ENCODE results near the gene LRFN5.

LRFN5 gene

DNA sequence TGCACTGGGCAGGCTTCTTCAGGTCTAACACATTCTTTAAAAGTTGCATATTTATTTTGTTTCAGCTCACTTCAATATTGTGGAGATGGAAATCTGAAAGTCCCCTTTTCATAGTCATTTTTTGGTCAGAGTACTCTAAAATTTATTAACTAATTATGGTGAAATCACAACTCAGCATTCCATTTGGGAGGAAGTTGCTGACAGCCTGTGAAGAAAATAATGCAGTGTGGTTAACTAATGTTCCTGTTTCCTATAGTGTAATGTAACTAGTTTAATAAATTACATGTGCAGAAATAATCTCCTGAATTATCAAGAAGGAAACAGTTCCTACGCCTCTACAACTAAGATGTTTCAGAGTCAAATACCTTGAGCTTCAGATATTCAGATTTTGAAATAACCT, 17.1 kb downstream of the LRFN5 start:
- POLR2A ChIA-PET, result no interaction called here
- CTCF ChIA-PET, result interaction anchor here (0.7 kb wide), 1 partner anchor 173 kb away, joined by 3 read pairs; no protein-coding TSS in a partner anchor
- H3K9me3 ChIP-seq (ENCODE audit: control insufficient read depth, insufficient read depth, low read depth, low read length), result no peaks in the 10 kb centered on the region
- TF ChIP-seq ZNF558 (tag by site-specific recombination; IDR thresholded peaks at IDR 0.05), result no peak
- TF ChIP-seq, protein P1, sequence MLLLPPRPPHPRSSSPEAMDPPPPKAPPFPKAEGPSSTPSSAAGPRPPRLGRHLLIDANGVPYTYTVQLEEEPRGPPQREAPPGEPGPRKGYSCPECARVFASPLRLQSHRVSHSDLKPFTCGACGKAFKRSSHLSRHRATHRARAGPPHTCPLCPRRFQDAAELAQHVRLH (tag by site-specific recombination; IDR thresholded peaks at IDR 0.05), result no peak
- TF ChIP-seq ZNF19 (tag by site-specific recombination; IDR thresholded peaks at IDR 0.05; ENCODE audit: low read depth), result no peak
- H3K4me1 ChIP-seq (ENCODE audit: control insufficient read depth, insufficient read depth, low read length), result no peaks in the 10 kb centered on the region
- H3K36me3 ChIP-seq (ENCODE audit: control insufficient read depth in 2 of 2, insufficient read depth in 1 of 2, low read length in 2 of 2), result no peaks in the 10 kb centered on the region
- H3K27ac ChIP-seq (ENCODE audit: extremely low read depth, low read depth, low read length), result no peak overlapping the region
- no peak overlapping the region for H3K4me3 ChIP-seq (ENCODE audit: low read depth, low read length)

GRCh38 chr14:41629876-41630275, 23.2 kb downstream of the LRFN5 start:
- H3K36me3 ChIP-seq (ENCODE audit: control insufficient read depth in 2 of 2, insufficient read depth in 1 of 2, low read length in 2 of 2), result no peaks in the 10 kb centered on the region
- no peak overlapping the region for H3K4me3 ChIP-seq (ENCODE audit: low read depth, low read length)
- H3K9me3 ChIP-seq (ENCODE audit: control insufficient read depth, insufficient read depth, low read depth, low read length), result no peaks in the 10 kb centered on the region
- CTCF ChIA-PET, result interaction anchor here (0.6 kb wide), 1 partner anchor 380 kb away, joined by 4 read pairs; no protein-coding TSS in a partner anchor
- POLR2A ChIA-PET, result no interaction called here
- H3K4me1 ChIP-seq (ENCODE audit: control insufficient read depth, insufficient read depth, low read length), result no peaks in the 10 kb centered on the region
- TF ChIP-seq ZNF132 (tag by site-specific recombination; IDR thresholded peaks at IDR 0.05; ENCODE audit: borderline replicate concordance) (no peak), ZNF394 (tag by site-specific recombination; IDR thresholded peaks at IDR 0.05; ENCODE audit: borderline replicate concordance) (no peak), ZNF292 (tag by site-specific recombination; IDR thresholded peaks at IDR 0.05; ENCODE audit: borderline replicate concordance, low read depth) (no peak), GFI1B (tag by site-specific recombination; IDR thresholded peaks at IDR 0.05) (no peak)
- TF ChIP-seq, protein P2, sequence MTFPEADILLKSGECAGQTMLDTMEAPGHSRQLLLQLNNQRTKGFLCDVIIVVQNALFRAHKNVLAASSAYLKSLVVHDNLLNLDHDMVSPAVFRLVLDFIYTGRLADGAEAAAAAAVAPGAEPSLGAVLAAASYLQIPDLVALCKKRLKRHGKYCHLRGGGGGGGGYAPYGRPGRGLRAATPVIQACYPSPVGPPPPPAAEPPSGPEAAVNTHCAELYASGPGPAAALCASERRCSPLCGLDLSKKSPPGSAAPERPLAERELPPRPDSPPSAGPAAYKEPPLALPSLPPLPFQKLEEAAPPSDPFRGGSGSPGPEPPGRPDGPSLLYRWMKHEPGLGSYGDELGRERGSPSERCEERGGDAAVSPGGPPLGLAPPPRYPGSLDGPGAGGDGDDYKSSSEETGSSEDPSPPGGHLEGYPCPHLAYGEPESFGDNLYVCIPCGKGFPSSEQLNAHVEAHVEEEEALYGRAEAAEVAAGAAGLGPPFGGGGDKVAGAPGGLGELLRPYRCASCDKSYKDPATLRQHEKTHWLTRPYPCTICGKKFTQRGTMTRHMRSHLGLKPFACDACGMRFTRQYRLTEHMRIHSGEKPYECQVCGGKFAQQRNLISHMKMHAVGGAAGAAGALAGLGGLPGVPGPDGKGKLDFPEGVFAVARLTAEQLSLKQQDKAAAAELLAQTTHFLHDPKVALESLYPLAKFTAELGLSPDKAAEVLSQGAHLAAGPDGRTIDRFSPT (tag by site-specific recombination; IDR thresholded peaks at IDR 0.05), result no peak
- H3K27ac ChIP-seq (ENCODE audit: extremely low read depth, low read depth, low read length), result no peak overlapping the region

DNA sequence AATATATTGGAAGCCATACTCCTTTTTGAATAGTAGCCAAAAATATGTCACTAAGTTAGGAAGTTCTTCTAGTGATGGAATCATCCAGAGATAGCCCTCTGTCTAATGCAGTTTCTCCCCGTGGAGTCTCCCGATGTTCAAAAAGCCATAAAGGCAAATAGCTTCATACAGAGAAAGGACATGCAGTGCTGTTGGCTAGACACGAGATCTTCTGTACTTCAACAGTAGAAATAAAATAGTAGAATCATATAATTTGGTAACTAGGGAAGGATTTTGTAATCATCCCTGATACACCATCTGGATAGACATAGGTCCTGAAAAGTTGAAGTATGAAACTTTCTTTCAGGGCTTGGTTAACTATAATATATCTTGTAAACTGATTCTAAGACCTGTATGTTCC, 27.6 kb downstream of the LRFN5 start:
- H3K4me1 ChIP-seq (ENCODE audit: control insufficient read depth, insufficient read depth, low read length), result no peaks in the 10 kb centered on the region
- no peak overlapping the region for H3K27ac ChIP-seq (ENCODE audit: extremely low read depth, low read depth, low read length)
- POLR2A ChIA-PET, result no interaction called here
- CTCF ChIA-PET, result no interaction called here
- no peak overlapping the region for H3K4me3 ChIP-seq (ENCODE audit: low read depth, low read length)
- H3K36me3 ChIP-seq (ENCODE audit: control insufficient read depth in 2 of 2, insufficient read depth in 1 of 2, low read length in 2 of 2), result no peaks in the 10 kb centered on the region
- H3K9me3 ChIP-seq (ENCODE audit: control insufficient read depth, insufficient read depth, low read depth, low read length), result no peaks in the 10 kb centered on the region
- TF ChIP-seq, protein P3, sequence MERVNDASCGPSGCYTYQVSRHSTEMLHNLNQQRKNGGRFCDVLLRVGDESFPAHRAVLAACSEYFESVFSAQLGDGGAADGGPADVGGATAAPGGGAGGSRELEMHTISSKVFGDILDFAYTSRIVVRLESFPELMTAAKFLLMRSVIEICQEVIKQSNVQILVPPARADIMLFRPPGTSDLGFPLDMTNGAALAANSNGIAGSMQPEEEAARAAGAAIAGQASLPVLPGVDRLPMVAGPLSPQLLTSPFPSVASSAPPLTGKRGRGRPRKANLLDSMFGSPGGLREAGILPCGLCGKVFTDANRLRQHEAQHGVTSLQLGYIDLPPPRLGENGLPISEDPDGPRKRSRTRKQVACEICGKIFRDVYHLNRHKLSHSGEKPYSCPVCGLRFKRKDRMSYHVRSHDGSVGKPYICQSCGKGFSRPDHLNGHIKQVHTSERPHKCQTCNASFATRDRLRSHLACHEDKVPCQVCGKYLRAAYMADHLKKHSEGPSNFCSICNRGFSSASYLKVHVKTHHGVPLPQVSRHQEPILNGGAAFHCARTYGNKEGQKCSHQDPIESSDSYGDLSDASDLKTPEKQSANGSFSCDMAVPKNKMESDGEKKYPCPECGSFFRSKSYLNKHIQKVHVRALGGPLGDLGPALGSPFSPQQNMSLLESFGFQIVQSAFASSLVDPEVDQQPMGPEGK (tag by site-specific recombination; IDR thresholded peaks at IDR 0.05), result no peak
- TF ChIP-seq, protein P1 (tag by site-specific recombination; IDR thresholded peaks at IDR 0.05), result no peak
- no peak for TF ChIP-seq ZSCAN16 (tag by site-specific recombination; IDR thresholded peaks at IDR 0.05)
- TF ChIP-seq SETDB1 (IDR thresholded peaks at IDR 0.05; ENCODE audit: insufficient read length, low read length), result no peak
- no peak for TF ChIP-seq IKZF3 (tag by site-specific recombination; IDR thresholded peaks at IDR 0.05)
- no peak for TF ChIP-seq MYNN (tag by site-specific recombination; IDR thresholded peaks at IDR 0.05; ENCODE audit: borderline replicate concordance)
- no peak for TF ChIP-seq KLF16 (tag by site-specific recombination; IDR thresholded peaks at IDR 0.05)
- TF ChIP-seq ZNF155 (tag by site-specific recombination; IDR thresholded peaks at IDR 0.05), result no peak
- no peak for TF ChIP-seq ZBTB44 (tag by site-specific recombination; IDR thresholded peaks at IDR 0.05)
- no peak for TF ChIP-seq ZNF426 (tag by site-specific recombination; IDR thresholded peaks at IDR 0.05)
- TF ChIP-seq ZNF335 (tag by site-specific recombination; conservative IDR thresholded peaks at IDR 0.05), result no peak
- TF ChIP-seq, protein P4, sequence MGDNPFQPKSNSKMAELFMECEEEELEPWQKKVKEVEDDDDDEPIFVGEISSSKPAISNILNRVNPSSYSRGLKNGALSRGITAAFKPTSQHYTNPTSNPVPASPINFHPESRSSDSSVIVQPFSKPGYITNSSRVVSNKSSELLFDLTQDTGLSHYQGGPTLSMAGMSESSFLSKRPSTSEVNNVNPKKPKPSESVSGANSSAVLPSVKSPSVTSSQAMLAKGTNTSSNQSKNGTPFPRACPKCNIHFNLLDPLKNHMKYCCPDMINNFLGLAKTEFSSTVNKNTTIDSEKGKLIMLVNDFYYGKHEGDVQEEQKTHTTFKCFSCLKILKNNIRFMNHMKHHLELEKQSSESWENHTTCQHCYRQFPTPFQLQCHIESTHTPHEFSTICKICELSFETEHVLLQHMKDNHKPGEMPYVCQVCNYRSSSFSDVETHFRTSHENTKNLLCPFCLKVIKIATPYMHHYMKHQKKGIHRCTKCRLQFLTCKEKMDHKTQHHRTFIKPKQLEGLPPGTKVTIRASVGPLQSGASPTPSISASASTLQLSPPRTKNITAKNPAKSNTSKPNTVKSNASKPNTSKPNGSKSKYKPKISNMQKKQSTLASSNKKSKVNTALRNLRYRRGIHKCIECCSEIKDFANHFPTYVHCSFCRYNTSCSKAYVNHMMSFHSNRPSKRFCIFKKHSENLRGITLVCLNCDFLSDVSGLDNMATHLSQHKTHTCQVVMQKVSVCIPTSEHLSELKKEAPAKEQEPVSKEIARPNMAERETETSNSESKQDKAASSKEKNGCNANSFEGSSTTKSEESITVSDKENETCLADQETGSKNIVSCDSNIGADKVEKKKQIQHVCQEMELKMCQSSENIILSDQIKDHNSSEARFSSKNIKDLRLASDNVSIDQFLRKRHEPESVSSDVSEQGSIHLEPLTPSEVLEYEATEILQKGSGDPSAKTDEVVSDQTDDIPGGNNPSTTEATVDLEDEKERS (tag by site-specific recombination; IDR thresholded peaks at IDR 0.05), result no peak
- no peak for TF ChIP-seq EGR2 (tag by site-specific recombination; IDR thresholded peaks at IDR 0.05; ENCODE audit: low read depth)
- no peak for TF ChIP-seq ZFP37 (tag by site-specific recombination; IDR thresholded peaks at IDR 0.05)
- no peak for TF ChIP-seq ZNF555 (tag by site-specific recombination; conservative IDR thresholded peaks at IDR 0.05)

Measured in HEK293 (cell line).